ENCODE measurements around the gene EDEM3. TPM values are rescaled to one million over a fixed set of nuclear protein-coding genes. Genes with fewer than 3 reads are reported as not detected.

EDEM3 gene
- total RNA-seq, 1 donor from 2014 or later: 51.9 TPM

DNA sequence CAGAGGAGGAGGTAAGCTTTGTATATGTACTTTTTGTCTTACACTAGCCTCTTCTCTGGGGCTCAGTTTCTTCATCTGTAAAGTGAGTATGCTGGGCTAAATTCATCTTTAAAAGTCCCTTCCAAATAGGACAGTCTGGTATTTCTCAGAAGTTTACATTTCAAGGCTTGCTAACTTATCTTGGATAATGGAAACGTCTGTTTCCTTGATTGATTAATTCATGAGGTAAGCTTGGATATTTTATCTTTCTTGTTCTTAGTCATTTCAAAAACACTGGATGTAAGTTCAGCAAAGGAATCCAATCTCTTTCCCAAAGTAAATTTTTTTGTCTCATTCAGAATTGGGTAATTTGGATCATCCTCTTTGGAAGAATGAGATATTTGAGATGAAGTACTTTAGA lies 111.0 kb downstream of the EDEM3 start:
- DNase-seq (ENCODE audit: low read depth): no peak

DNA sequence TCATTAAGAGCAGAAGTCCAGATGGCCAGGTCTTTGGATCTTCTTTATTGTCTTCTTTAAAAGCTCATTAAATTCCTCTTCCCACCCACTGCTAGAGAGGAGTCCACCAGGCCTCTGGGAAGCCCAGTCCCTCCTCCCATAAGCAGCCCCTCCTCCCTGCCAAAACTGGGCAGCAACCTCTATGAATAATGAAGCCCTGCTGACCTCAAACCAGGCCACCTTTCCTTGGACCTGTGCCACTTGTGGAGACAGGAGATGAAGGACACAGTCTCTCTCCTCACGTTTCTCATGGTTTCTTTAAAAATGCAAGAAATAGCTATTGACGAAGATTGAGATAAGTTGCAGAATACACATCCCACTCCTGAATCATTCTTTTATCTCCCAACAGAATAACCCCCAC lies 112.8 kb downstream of the EDEM3 start:
- DNase-seq (ENCODE audit: low read depth): no peak

DNA sequence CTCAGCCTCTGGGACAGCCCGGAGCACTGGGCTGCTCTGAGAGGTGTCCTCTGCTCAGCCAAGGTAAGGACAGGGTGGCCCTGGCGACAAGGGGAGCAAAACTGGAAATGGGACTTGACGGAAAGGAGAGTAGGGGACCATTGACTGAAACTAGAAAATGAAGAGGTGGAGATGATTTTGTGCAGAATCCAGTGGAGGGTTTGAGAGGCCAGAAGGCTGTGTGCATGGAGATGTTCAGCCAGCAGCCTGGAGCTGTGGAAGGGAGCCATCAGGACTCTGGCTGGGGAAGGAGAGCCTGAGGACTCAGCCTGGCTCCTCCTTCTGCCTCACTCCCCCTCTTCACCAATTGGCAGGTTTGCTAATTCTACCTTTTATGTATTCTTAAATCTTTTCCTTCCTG lies 114.2 kb downstream of the EDEM3 start:
- DNase-seq (ENCODE audit: low read depth): no peak

Other genes starting within 250 kb of the EDEM3 start
- gene NIBAN1, start 219.7 kb upstream of the EDEM3 start, total RNA-seq: 0.10 and 0.40 TPM in 2 replicates